HG03064 (cell line): ENCODE data around the gene ARHGAP6.

Experiments
- ATAC-seq: cut with Tn5 transposase; IDR thresholded peaks from one replicate; pipeline ENCODE4 v1.9.1; 2021; ENCODE audit warnings: low read depth; ENCODE audit not compliant: unreplicated experiment

The ARHGAP6 gene

DNA sequence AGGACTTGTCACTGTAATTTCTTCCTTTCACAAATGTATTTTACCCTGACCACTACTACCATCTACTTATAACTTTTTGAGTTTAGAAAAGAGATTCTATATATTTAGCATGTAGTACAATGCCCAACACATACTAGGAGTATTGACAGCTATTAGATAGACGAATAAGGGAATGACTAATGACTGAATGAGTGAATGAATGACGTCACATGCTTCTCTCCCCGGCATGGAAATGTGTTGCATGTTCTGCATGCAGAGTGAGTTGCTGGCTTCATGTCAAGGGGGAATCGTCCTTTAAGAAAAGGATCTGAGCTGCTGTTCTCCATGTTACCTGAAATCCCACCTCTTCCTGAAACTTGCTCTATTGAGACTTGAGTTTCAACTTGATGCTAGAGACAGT is 459.9 kb downstream of the ARHGAP6 start:
- ATAC-seq, result no peak

DNA sequence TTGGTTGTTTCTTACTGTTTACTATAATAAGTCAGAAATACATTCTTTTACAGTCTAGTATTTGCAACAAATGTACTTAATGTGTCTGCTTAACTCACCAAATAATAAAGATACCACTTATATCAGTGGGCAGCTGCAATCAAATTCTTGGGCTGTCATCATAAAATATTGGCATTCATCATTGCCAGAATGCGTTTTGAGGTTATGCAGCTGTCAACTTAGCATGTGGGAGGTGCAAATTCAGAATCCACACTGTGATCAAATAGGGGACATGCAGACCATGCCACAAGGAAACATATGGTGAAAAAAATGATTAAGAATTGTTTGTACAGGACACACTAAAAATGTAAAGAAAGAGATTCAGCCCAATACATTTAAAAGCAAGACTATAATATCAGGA is 468.0 kb downstream of the ARHGAP6 start:
- no peak for ATAC-seq

- no peak for ATAC-seq
These were observed 469.2 kb downstream of the ARHGAP6 start for GRCh38 chrX:11196476-11196875.

GRCh38 chrX:11193035-11193469 is 472.7 kb downstream of the ARHGAP6 start:
- ATAC-seq, result no peak

GRCh38 chrX:11190745-11191510 is 474.8 kb downstream of the ARHGAP6 start:
- ATAC-seq, result no peak

DNA sequence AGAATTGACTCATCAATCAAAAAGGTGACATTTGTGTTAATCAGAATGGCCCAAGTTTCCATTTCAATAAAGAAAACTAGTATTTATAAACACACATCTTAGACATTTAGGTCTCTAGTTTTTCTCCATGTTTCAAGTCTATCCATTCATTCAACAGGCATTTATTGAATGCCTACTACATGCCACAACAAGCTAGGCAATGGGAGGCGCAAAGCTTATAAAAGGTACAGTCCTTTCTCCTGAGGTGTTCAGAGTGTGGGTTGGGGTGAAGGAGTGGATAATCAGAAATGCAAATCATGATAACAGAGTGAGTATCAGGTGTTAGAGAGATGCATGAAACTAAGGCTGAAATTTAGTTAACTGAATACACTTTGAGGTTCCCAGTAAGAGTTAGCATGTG is 476.6 kb downstream of the ARHGAP6 start:
- ATAC-seq, result no peak

GRCh38 chrX:11188664-11189063 is 477.1 kb downstream of the ARHGAP6 start:
- ATAC-seq, result no peak

DNA sequence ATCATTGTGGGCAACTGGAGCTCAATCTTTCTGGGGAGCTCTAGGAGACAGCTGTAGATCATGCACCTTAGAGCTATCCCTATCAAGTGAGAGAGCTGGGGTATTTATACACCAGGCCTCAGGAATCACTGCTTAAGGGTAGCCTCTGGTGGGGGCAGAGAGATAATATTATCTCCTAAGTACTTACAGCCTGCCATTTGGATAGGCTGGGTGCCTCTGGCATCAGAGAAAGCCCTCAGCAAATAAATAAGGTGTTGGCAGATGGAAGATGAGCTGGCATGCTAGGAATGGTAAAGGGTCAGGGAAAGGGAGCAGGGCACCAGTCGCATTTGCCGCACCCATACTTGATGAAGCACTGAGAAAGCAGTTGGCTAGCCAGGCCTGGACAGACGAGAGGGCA is 478.7 kb downstream of the ARHGAP6 start:
- ATAC-seq, result no peak

DNA sequence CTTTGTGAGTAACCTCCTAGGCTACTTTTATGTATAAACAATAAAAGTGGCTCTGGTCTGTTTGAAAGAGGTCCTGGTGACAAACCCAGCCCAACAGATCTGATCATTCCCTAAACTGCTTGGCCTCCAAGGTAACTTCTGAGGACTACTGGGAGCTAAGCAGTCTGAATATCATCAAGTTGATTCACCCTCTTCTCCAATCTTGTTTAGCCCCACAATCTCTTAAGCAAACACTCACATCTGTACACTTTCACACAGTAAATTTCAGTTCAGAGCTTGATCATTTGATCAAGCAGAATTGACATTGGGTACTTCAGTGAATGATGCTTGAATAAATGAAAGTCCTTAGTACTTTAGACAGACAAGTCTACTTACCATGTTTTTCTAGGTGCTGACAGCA is 479.9 kb downstream of the ARHGAP6 start:
- ATAC-seq, result no peak

DNA sequence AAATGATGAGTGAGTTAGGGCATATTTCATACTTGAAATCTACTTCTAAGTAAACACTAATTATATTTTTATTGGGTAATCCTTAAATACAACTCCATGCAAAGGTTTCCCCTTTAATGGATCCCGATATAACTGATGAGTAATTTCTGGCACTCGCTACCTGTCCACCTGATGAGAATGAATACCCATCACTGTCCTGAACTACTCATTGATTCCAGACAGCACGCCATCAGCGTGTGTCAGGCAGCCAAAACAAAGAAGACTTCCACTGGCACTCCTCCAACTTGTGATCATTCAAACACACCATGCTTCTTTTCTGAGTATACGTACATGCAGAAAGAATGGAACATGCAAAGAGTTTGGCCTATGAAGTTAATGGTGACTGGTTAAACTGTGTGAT is 485.1 kb downstream of the ARHGAP6 start:
- no peak for ATAC-seq

- no peak for ATAC-seq
These were observed 493.3 kb downstream of the ARHGAP6 start for GRCh38 chrX:11172415-11172814.

GRCh38 chrX:11171956-11172355 is 493.8 kb downstream of the ARHGAP6 start:
- no peak for ATAC-seq

DNA sequence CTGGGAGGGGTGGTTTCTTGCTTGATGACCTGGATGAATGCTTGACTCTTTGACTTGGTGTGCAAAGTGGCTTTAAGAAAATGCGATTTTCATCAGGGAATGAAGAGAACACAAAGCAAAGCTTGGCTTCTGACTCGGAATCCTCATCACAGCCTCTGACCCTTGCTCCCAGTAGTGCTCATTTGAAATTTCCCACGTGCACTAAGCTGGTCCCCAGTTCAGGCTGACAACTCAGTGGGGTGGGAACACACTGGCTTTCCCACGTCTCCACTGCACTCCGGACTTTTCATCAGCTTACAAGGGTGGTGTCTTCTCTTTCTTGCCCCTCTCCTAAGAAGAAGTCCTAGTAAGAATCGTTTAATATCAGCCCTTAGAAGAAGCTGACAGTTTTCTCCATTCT is 501.3 kb downstream of the ARHGAP6 start:
- no peak for ATAC-seq

DNA sequence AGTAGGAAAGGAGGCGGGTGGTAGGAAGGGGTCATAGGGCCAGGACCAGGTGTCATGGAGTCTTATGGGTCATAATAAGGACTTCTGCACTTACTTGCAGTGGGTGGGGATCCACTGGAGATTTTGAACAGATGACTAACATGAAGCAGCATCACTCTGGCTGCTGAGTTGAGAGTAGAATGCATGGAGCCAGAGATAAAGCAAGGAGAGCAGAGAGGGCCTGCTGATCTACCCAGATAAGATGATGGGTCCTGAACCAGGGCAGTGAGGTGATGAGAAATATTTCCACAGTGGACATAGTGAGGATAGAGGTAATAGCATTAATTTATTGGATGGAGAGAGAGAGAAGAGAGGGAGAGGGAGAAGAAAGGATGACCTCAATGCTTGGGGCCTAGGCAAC is 506.6 kb downstream of the ARHGAP6 start:
- ATAC-seq, result no peak

GRCh38 chrX:11151799-11152559 is 513.7 kb downstream of the ARHGAP6 start:
- ATAC-seq, result no peak

GRCh38 chrX:11148401-11148800 is 517.3 kb downstream of the ARHGAP6 start:
- no peak for ATAC-seq

DNA sequence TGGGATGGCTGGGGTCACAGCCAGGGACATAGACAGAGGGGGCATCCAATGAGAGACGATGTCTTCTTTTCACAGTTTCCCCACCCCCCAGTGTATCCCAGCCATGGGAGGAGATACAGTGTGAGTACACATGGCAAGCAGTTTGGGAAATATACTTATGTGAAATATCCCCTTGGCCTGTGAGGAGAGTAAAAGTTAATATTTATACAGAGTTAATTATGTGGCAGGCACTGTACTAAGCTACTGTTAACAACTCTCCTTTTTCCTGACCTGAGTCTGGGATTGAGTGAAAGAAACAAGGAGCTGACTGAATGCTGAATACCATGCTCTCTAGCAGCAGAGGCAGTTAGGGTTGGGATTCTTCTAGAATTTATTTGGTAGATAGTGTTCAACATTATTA is 519.3 kb downstream of the ARHGAP6 start:
- no peak for ATAC-seq

GRCh38 chrX:11143931-11144678 is 521.6 kb downstream of the ARHGAP6 start:
- peak; percentile 73 for ATAC-seq

GRCh38 chrX:11138498-11139390 is 527.0 kb downstream of the ARHGAP6 start:
- ATAC-seq, result no peak

GRCh38 chrX:11137543-11138139 is 528.1 kb downstream of the ARHGAP6 start:
- ATAC-seq, result no peak
